ENCODE data around the gene KLHL6. TPM values are rescaled to one million over a fixed set of nuclear protein-coding genes. Genes with fewer than 3 reads are reported as not detected.

Gene KLHL6
- total and polyA plus RNA-seq, 2 of the 8 experiments (the other 6 are each of a cell fraction or from before 2014, with no cell fraction given), result 0.05 TPM; not detected in 1

DNA sequence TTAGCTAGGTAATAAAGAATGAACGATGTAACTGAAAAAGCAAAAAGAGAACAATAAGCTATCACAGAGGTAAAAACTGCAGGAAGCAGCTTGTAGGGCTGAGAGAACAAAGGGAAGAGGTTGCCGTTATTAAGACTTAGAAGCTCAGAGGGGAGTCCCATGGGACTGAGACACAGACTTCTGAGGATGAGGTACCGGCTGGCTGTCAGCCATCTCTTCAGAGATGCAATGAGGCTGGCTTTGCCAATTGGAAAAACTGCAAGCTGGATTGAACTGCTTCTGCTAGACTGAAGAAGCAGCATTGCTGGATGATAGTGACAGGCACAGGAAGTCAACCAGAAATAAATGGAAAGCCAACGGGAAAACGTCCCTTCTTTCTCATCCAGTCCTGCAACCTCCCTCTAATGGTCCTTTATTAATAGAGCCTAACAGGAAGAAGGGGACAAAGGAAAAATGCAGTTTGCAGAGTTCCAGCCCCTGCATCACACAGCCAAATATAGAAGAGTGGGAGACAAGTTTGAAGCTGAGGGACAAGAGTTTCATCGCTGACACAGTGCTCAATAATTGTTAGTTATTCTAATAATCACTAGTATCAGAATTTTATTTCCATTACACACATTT is 21.1 kb upstream of the KLHL6 start:
- 70% methylated on average over 6 of the region's 6 CpGs; no CpG with 5 or more reads in 1 of the 2 experiments for WGBS, 2 experiments (ENCODE audit: extremely low coverage in 1 of 2, insufficient coverage in 1 of 2, insufficient read length in 1 of 2, insufficient replicate concordance in 2 of 2, low coverage in 1 of 2, low lambda C conversion rate in 2 of 2, missing lambda C conversion rate in 1 of 2)
- DNase-seq (ENCODE audit: low read depth in 1 of 2, low spot score in 2 of 2), result no peak
- H2AK5ac ChIP-seq (ENCODE audit: low read depth, low read length), result no peak overlapping the region
- TF ChIP-seq TCF12 (IDR thresholded peaks at IDR 0.05; ENCODE audit: low read depth, low read length) (no peak), BCL11A (IDR thresholded peaks at IDR 0.05; ENCODE audit: low read depth in 2 of 2, low read length in 2 of 2) (no peak), EP300 (IDR thresholded peaks at IDR 0.05; ENCODE audit: borderline replicate concordance in 1 of 2, low read depth in 2 of 2, low read length in 2 of 2) (no peak), BACH1 (IDR thresholded peaks at IDR 0.05; ENCODE audit: low read length) (no peak), CHD1 (IDR thresholded peaks at IDR 0.05; ENCODE audit: low read depth, low read length) (no peak), SIN3A (conservative IDR thresholded peaks at IDR 0.05 in 1 of 2, IDR thresholded peaks at IDR 0.05 in 1 of 2; ENCODE audit: low read depth in 1 of 2, low read length in 2 of 2) (no peak), MAX (IDR thresholded peaks at IDR 0.05) (no peak), CTBP2 (IDR thresholded peaks at IDR 0.05; ENCODE audit: borderline replicate concordance, insufficient read depth, insufficient read length, low read length) (no peak), JUND (IDR thresholded peaks at IDR 0.05; ENCODE audit: low read length) (no peak), SIRT6 (IDR thresholded peaks at IDR 0.05; ENCODE audit: low read length) (no peak), TBP (IDR thresholded peaks at IDR 0.05; ENCODE audit: low read depth, low read length) (no peak), SUZ12 (IDR thresholded peaks at IDR 0.05; ENCODE audit: low read length) (no peak)
- TF ChIP-seq, protein P1, sequence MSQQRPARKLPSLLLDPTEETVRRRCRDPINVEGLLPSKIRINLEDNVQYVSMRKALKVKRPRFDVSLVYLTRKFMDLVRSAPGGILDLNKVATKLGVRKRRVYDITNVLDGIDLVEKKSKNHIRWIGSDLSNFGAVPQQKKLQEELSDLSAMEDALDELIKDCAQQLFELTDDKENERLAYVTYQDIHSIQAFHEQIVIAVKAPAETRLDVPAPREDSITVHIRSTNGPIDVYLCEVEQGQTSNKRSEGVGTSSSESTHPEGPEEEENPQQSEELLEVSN (IDR thresholded peaks at IDR 0.05), result no peak

More for the DNA sequence above, 21.1 kb upstream of the KLHL6 start:
- H2AFZ ChIP-seq (ENCODE audit: low read length), result no peak overlapping the region
- H3K14ac ChIP-seq (ENCODE audit: insufficient read length), result no peak overlapping the region
- H3K79me1 ChIP-seq (ENCODE audit: low read depth, low read length), result no peaks in the 10 kb centered on the region
- no peak overlapping the region for H2BK15ac ChIP-seq (ENCODE audit: low read length)
- H3K4me2 ChIP-seq (ENCODE audit: insufficient read depth in 1 of 2, low read depth in 2 of 2, low read length in 2 of 2), result no peak overlapping the region
- H2BK5ac ChIP-seq (ENCODE audit: low read depth, low read length), result no peak overlapping the region
- H3K56ac ChIP-seq (replicated peaks; ENCODE audit: insufficient read length, low read depth, low read length), result no peak overlapping the region
- no peaks in the 10 kb centered on the region for H3K36me3 ChIP-seq (ENCODE audit: control insufficient read depth in 2 of 4, insufficient read depth in 4 of 4, low read length in 3 of 4)
- no peak overlapping the region for H3K23ac ChIP-seq (ENCODE audit: insufficient read length)
- H4K91ac ChIP-seq (replicated peaks; ENCODE audit: insufficient read length, low read length), result no peak overlapping the region
- no peak overlapping the region for H2BK12ac ChIP-seq (ENCODE audit: low read depth, low read length)
- ChIA-PET POLR2A (ENCODE audit: partially characterized antibody) (no interaction called here), CTCF (ENCODE audit: partially characterized antibody) (interaction anchor here (0.8 to 3.4 kb wide), 7 partner anchors 10 to 97 kb away, joined by 3 to 12 read pairs (median 5); no protein-coding TSS in a partner anchor)
- no peak overlapping the region for H2BK20ac ChIP-seq (ENCODE audit: low read length)
- H3K23me2 ChIP-seq (ENCODE audit: low read depth, low read length), result no peaks in the 10 kb centered on the region
- no peak overlapping the region for H4K8ac ChIP-seq (ENCODE audit: extremely low read depth, insufficient read depth, low read length)
- no peaks in the 10 kb centered on the region for H3K9me3 ChIP-seq (ENCODE audit: insufficient read depth in 2 of 2, low read depth in 1 of 2, low read length in 1 of 2)
- no peaks in the 10 kb centered on the region for H3K79me2 ChIP-seq (ENCODE audit: control insufficient read depth in 1 of 2, insufficient read depth in 2 of 2, low read length in 2 of 2)
- no peak for FAIRE-seq
- H4K5ac ChIP-seq (ENCODE audit: insufficient read length, low read depth, low read length), result no peak overlapping the region
- no peak overlapping the region for H3K4ac ChIP-seq (replicated peaks; ENCODE audit: insufficient read length, low read depth, low read length)
- no peak overlapping the region for H2BK120ac ChIP-seq (replicated peaks; ENCODE audit: low read depth, low read length)
- H3K9ac ChIP-seq (replicated peaks in 1 of 4; ENCODE audit: extremely low read depth in 1 of 4, low read depth in 3 of 4, low read length in 3 of 4), result no peak overlapping the region
- H3K27me3 ChIP-seq (replicated peaks in 1 of 4; ENCODE audit: control insufficient read depth in 3 of 4, extremely low read depth in 1 of 4, insufficient read depth in 3 of 4, low read length in 3 of 4), result no peaks in the 10 kb centered on the region
- H3K18ac ChIP-seq (ENCODE audit: extremely low read depth, low read length), result no peak overlapping the region
- no peak overlapping the region for H3K4me3 ChIP-seq (ENCODE audit: extremely low read depth in 1 of 4, insufficient read depth in 2 of 4, low read depth in 3 of 4, low read length in 4 of 4)
- H3K4me1 ChIP-seq (replicated peaks in 1 of 4; ENCODE audit: control insufficient read depth in 3 of 4, insufficient read depth in 4 of 4, low read length in 3 of 4), result peaks cover 2 to 10% (median 5%) of the 10 kb centered on the region in 4 experiments; a peak in 4 of 7 replicates
- H4K20me1 ChIP-seq (replicated peaks in 1 of 2; ENCODE audit: control insufficient read depth in 1 of 2, insufficient read depth in 2 of 2, low read length in 2 of 2), result no peaks in the 10 kb centered on the region
- H3K27ac ChIP-seq (ENCODE audit: low read depth, low read length), result no peak overlapping the region
